IMR-90 (cell line): ENCODE results near the gene PAPSS1. TPM values are rescaled to one million over a fixed set of nuclear protein-coding genes. Genes with fewer than 3 reads are reported as not detected.

Source experiments
- ATAC-seq: fragments of 200-7000 bp; cut with Tn5 transposase; 2 replicates; pipeline ENCODE4 v1.9.1; 2020; ENCODE audit warnings: low read depth, mild to moderate bottlenecking, moderate library complexity
- BruUV-seq: library from RNA; stranded (reverse); fragments of 400-500 nt; replicated peaks from 2 replicates; lab custom pipeline; 2021; lab: Mats Ljungman, UMichigan
- CTCF ChIA-PET: fragments of 300-600 bp; formaldehyde crosslinking; extraction: SDS; loops from one replicate; lab custom pipeline; 2021; ENCODE audit warnings: antibody characterized with exemption; lab: Yijun Ruan, JAX
- POLR2A ChIA-PET: fragments of 300-600 bp; sonication (Branson Sonifier 250); formaldehyde crosslinking; loops from one replicate; lab custom pipeline; 2022; ENCODE audit warnings: antibody characterized with exemption; ENCODE audit not compliant: unreplicated experiment; lab: Charles Lee
- DNase-seq: peaks from one replicate; pipeline ENCODE4 v3.0.0; 2013
- H2AFZ ChIP-seq: replicated peaks from 2 replicates; pipeline ENCODE3; 2013; ENCODE audit warnings: low read length, mild to moderate bottlenecking; ENCODE audit not compliant: poor library complexity
- H2AK5ac ChIP-seq: 2 replicates; pipeline ENCODE4 v1.6.1; 2013; ENCODE audit warnings: low read depth, low read length, inconsistent platforms
- H2AK9ac ChIP-seq: replicated peaks from 2 replicates; pipeline ENCODE3; 2013; ENCODE audit warnings: mild to moderate bottlenecking, low read depth, low read length, moderate library complexity; ENCODE audit not compliant: poor library complexity
- H2BK120ac ChIP-seq: 2 replicates; pipeline ENCODE4 v1.6.1; 2013; ENCODE audit warnings: low read depth, low read length, inconsistent platforms
- H2BK15ac ChIP-seq: 3 replicates; pipeline ENCODE4 v1.6.1; 2013; ENCODE audit warnings: low read depth, low read length, inconsistent platforms
- H2BK20ac ChIP-seq: 2 replicates; pipeline ENCODE4 v1.6.1; 2013; ENCODE audit warnings: low read depth, mild to moderate bottlenecking, inconsistent platforms, low read length, moderate library complexity
- H2BK5ac ChIP-seq: 2 replicates; pipeline ENCODE4 v1.6.1; 2013; ENCODE audit warnings: mild to moderate bottlenecking, low read depth, low read length, inconsistent platforms; ENCODE audit not compliant: poor library complexity, severe bottlenecking
- H3K14ac ChIP-seq: replicated peaks from 2 replicates; pipeline ENCODE4 v1.6.1; 2013; ENCODE audit warnings: low read depth, low read length, inconsistent platforms
- H3K18ac ChIP-seq: 2 replicates; pipeline ENCODE4 v1.6.1; 2013; ENCODE audit warnings: low read depth, low read length, control low read depth
- H3K23ac ChIP-seq: 2 replicates; pipeline ENCODE4 v1.6.1; 2013; ENCODE audit warnings: low read depth, low read length, inconsistent platforms
- H3K27ac ChIP-seq: 2 replicates; pipeline ENCODE4 v1.5.1; 2013; ENCODE audit warnings: mild to moderate bottlenecking, control low read depth, low read length; ENCODE audit not compliant: insufficient read depth
- H3K27me3 ChIP-seq: 2 replicates; pipeline ENCODE4 v1.6.1; 2013; ENCODE audit warnings: low read length; ENCODE audit not compliant: control insufficient read depth, insufficient read depth
- H3K36me3 ChIP-seq: 2 replicates; pipeline ENCODE4 v1.6.1; 2013; ENCODE audit warnings: low read length, mixed read lengths; ENCODE audit not compliant: control insufficient read depth, insufficient read depth
- H3K4ac ChIP-seq: 2 replicates; pipeline ENCODE4 v1.6.1; 2013; ENCODE audit warnings: low read depth, low read length, inconsistent platforms
- H3K4me1 ChIP-seq: 2 replicates; pipeline ENCODE4 v1.6.1; 2013; ENCODE audit warnings: low read length, mixed read lengths; ENCODE audit not compliant: control insufficient read depth, insufficient read depth
- H3K4me2 ChIP-seq: 2 replicates; pipeline ENCODE4 v1.6.1; 2013; ENCODE audit warnings: low read depth, mild to moderate bottlenecking, control low read depth, low read length, moderate library complexity
- H3K4me3 ChIP-seq: 2 replicates; pipeline ENCODE4 v1.5.1; 2013; ENCODE audit warnings: low read depth, mild to moderate bottlenecking, control low read depth, low read length, moderate library complexity; ENCODE audit not compliant: insufficient read depth
- H3K56ac ChIP-seq: 2 replicates; pipeline ENCODE4 v1.6.1; 2013; ENCODE audit warnings: low read length, inconsistent platforms; ENCODE audit not compliant: insufficient read depth; ENCODE audit errors: extremely low read depth
- H3K79me1 ChIP-seq, 2 experiments: 2 replicates each; pipeline ENCODE4 v1.6.1; 2013; ENCODE audit warnings: low read length in 2 of 2, inconsistent platforms in 1 of 2, low read depth in 1 of 2
- H3K9ac ChIP-seq: 2 replicates; pipeline ENCODE4 v1.6.1; 2013; ENCODE audit warnings: low read depth, low read length, control low read depth
- H3K9me1 ChIP-seq: 2 replicates; pipeline ENCODE4 v1.6.1; 2013; ENCODE audit warnings: low read length, inconsistent platforms; ENCODE audit not compliant: insufficient read depth
- H3K9me3 ChIP-seq: 2 replicates; pipeline ENCODE4 v1.6.1; 2013; ENCODE audit warnings: low read length; ENCODE audit not compliant: control insufficient read depth, insufficient read depth
- H4K20me1 ChIP-seq: 2 replicates; pipeline ENCODE4 v1.6.1; 2013; ENCODE audit warnings: low read length, inconsistent platforms; ENCODE audit not compliant: insufficient read depth
- H4K5ac ChIP-seq: 2 replicates; pipeline ENCODE4 v1.6.1; 2013; ENCODE audit warnings: mild to moderate bottlenecking, low read depth, low read length, control low read depth
- H4K8ac ChIP-seq, 2 experiments: 2 replicates each; pipeline ENCODE4 v1.6.1; 2013; ENCODE audit warnings: low read depth in 2 of 2, low read length in 2 of 2, control low read depth in 1 of 2, inconsistent platforms in 1 of 2
- H4K91ac ChIP-seq: 2 replicates; pipeline ENCODE4 v1.6.1; 2013; ENCODE audit warnings: low read depth, low read length, inconsistent platforms; ENCODE audit not compliant: insufficient read depth
- CEBPB ChIP-seq: IDR thresholded peaks from 2 replicates; pipeline ENCODE4 v1.6.1; 2012; ENCODE audit warnings: low read depth, low read length, improper control_type of control experiment
- CTCF ChIP-seq: conservative IDR thresholded peaks from 2 replicates; pipeline ENCODE4 v1.5.1; 2012; ENCODE audit warnings: mild to moderate bottlenecking, low read depth, low read length, improper control_type of control experiment
- MAFK ChIP-seq: IDR thresholded peaks from 2 replicates; pipeline ENCODE4 v1.6.1; 2012; ENCODE audit warnings: low read depth, low read length, improper control_type of control experiment
- MAZ ChIP-seq: IDR thresholded peaks from 2 replicates; pipeline ENCODE4 v1.6.1; 2012; ENCODE audit warnings: low read depth, mild to moderate bottlenecking, low read length, improper control_type of control experiment, moderate library complexity, borderline replicate concordance
- MXI1 ChIP-seq: IDR thresholded peaks from 2 replicates; pipeline ENCODE4 v1.6.1; 2012; ENCODE audit warnings: low read depth, mild to moderate bottlenecking, low read length, moderate library complexity, borderline replicate concordance
- POLR2A ChIP-seq: IDR thresholded peaks from 2 replicates; pipeline ENCODE4 v1.6.1; 2012; ENCODE audit warnings: mild to moderate bottlenecking, low read depth, low read length
- RAD21 ChIP-seq: IDR thresholded peaks from 2 replicates; pipeline ENCODE4 v1.6.1; 2012; ENCODE audit warnings: low read length, improper control_type of control experiment
- SMC3 ChIP-seq: fragments of 150-350 bp; IDR thresholded peaks from 2 replicates; pipeline ENCODE4 v1.6.1; 2016; ENCODE audit warnings: low read depth, mild to moderate bottlenecking, antibody characterized with exemption, low read length, moderate library complexity
- USF2 ChIP-seq: fragments of 150-350 bp; IDR thresholded peaks from 2 replicates; pipeline ENCODE4 v1.6.1; 2017; ENCODE audit warnings: mild to moderate bottlenecking, antibody characterized with exemption, low read length, low read depth
- dilution Hi-C: fragments of 300-500 bp; cut with HindIII; formaldehyde crosslinking; loops from one replicate; pipeline ENCODE4 v1.14.3; 2018; ENCODE audit warnings: low sequenced_read_pairs; ENCODE audit not compliant: unreplicated experiment
- in situ Hi-C: fragments of 300-500 bp; cut with MboI; formaldehyde crosslinking; loops from 3 replicates; pipeline ENCODE4 v1.14.3; 2019; ENCODE audit warnings: low sequenced_read_pairs, inconsistent platforms, mixed read lengths
- intact Hi-C: fragments of 100-400 bp; cut with micrococcal nuclease; formaldehyde crosslinking; loops from 2 replicates; pipeline ENCODE4 v1.10.0; 2022
- polyA plus RNA-seq, 3 experiments: library from polyadenylated mRNA; depleted of rRNA; stranded (reverse); fragments of >200 nt; gene quantifications; 2 replicates each; pipeline ENCODE4 v1.2.3, GENCODE V29; 2012; ENCODE audit warnings: low replicate concordance in 1 of 3
- total RNA-seq: library from RNA; depleted of rRNA; stranded (reverse); fragments of >200 nt; gene quantifications from 2 replicates; pipeline ENCODE4 v1.2.3, GENCODE V29; 2012

PAPSS1 gene
- total and polyA plus RNA-seq, 2 of the 4 experiments (the other 2 are of a cell fraction) = 71.8 to 82.8 TPM

GRCh38 chr4:107650251-107650650 lies 69.8 kb downstream of the PAPSS1 start:
- CTCF ChIA-PET = no interaction called here
- Histone ChIP-seq H3K79me1 (peaks cover 0 to 9% of the 10 kb centered on the region in 2 experiments; a peak in 1 of 4 replicates), H2AK9ac (no peak overlapping the region), H3K9ac (no peak overlapping the region), H2AFZ (no peak overlapping the region), H3K4me3 (no peak overlapping the region), H3K36me3 (peaks cover 4% of the 10 kb centered on the region), H3K27me3 (no peaks in the 10 kb centered on the region), H3K23ac (no peak overlapping the region), H3K27ac (no peak overlapping the region), H3K4me1 (no peaks in the 10 kb centered on the region), H3K14ac (no peak overlapping the region), H3K4me2 (peak overlapping the region; percentile 22), H2AK5ac (no peak overlapping the region), H3K4ac (no peak overlapping the region), H4K91ac (no peak overlapping the region), H4K8ac (no peak overlapping the region), H2BK5ac (no peak overlapping the region), H3K56ac (no peak overlapping the region), H3K18ac (peak overlapping the region; percentile 41; the same call in 1 of the 2 replicates), H3K9me1 (peaks cover 6% of the 10 kb centered on the region; the same call in 1 of the 2 replicates), H3K9me3 (no peaks in the 10 kb centered on the region), H4K5ac (no peak overlapping the region; the same call in 1 of the 2 replicates), H2BK20ac (no peak overlapping the region), H2BK15ac (no peak overlapping the region), H2BK120ac (no peak overlapping the region), H4K20me1 (no peaks in the 10 kb centered on the region)
- POLR2A ChIA-PET = no interaction called here
- ATAC-seq = peak; percentile 21; the same call in 1 of the 2 replicates
- intact Hi-C loops (no loop called here), in situ Hi-C loops (loop anchor here (25.0 kb wide), 1 partner anchor 613 kb away; the partner anchor contains the start of gene DKK2), dilution Hi-C loops (no loop called here)
- TF ChIP-seq CTCF = no peak
- TF ChIP-seq SMC3 = no peak
- TF ChIP-seq USF2 = no peak
- TF ChIP-seq MAFK = no peak
- TF ChIP-seq POLR2A = no peak
- no peak for TF ChIP-seq MXI1
- no peak for TF ChIP-seq RAD21
- no peak for TF ChIP-seq MAZ
- TF ChIP-seq CEBPB = no peak
- DNase-seq = no peak
- BruUV-seq = no TSS peak
